GM12892 (cell line): ENCODE measurements around the gene SH2D7.
"Not testable (repeated sequence)": the region's sequence is repeated elsewhere in the genome, so short reads cannot be mapped to it uniquely, and the experiment has no call there.

ENCODE experiments used
- DNase-seq: peaks from one replicate; pipeline ENCODE4 v3.0.0; 2011; ENCODE audit not compliant: insufficient read length
- FAIRE-seq: peaks from 2 replicates; lab custom pipeline; 2011; peaks lifted over from hg19 to GRCh38; lab: Jason Lieb, UNC
- POLR2A ChIP-seq: IDR thresholded peaks from 2 replicates; pipeline ENCODE4 v1.6.1; 2011; ENCODE audit warnings: low read depth, low read length, control low read depth
- POLR2AphosphoS5 ChIP-seq: IDR thresholded peaks from 2 replicates; pipeline ENCODE4 v1.6.1; 2011; ENCODE audit warnings: low read depth, low read length, control low read depth
- TAF1 ChIP-seq: IDR thresholded peaks from 2 replicates; pipeline ENCODE4 v1.6.1; 2011; ENCODE audit warnings: low read depth, mild to moderate bottlenecking, control low read depth, low read length, borderline replicate concordance

Gene SH2D7

DNA sequence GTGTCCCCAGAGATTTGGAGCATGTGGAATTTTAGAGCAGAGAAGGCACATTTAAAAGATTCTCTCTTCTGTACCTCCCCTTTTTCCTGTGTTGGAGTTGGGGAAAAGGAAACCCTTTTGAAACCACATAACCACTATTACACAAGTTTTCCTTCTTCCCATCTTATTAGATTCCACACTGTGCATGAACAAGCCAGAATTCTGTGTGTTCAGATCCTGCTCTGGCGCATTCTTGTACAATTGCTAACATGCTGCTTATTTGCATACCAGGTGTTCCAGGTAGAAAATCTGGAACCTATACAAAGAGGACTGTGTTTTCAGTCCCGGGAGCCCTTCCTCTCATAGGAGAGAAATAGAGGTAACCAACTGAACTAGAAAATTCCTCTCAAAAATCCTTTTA is 41.4 kb downstream of the SH2D7 start:
- TF ChIP-seq POLR2AphosphoS5 (no peak), POLR2A (no peak), TAF1 (no peak)
- no peak for DNase-seq

DNA sequence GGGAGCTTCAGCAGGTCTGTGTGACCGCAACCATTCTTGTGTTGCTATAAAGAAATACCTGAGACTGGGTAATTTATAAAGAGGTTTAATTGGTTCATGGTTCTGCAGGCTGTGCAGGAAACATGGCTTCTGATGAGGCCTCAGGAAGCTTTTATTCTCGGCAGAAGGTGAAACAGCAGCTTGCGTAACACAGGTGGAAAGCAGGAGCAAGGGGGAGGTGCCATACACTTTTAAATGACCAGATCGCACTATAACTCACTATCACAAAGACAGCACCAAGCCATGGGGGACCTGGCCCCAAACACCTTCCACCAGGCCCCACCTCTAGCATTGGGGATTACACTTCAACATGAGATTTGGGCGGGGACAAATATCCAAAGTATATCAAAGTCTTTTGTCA is 47.2 kb downstream of the SH2D7 start:
- TF ChIP-seq POLR2A = no peak
- no peak for TF ChIP-seq POLR2AphosphoS5
- TF ChIP-seq TAF1 = no peak
- DNase-seq = no peak
- no peak for FAIRE-seq

More for the DNA sequence above, 41.4 kb downstream of the SH2D7 start:
- FAIRE-seq = no peak

DNA sequence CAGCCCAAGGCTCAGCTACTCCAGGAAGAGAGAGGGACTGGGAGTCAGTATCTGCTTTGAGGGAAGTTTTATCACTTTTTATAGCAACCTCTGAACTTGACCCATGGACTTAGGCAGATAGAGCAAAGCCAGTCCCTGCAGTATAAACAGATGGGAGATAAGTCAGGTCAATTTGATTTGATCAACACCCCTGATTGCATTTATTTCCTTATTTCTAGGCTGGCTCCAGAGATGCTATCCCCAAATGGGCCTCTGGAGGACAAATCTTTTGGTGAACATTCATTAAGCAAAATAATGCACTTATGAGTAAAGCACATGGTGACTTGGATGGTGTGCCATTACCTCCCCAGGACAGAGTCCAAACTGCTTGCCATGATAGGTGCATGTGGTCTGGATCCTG is 47.9 kb downstream of the SH2D7 start:
- TF ChIP-seq TAF1 (no peak), POLR2A (no peak), POLR2AphosphoS5 (no peak)
- DNase-seq = no peak
- no peak for FAIRE-seq

DNA sequence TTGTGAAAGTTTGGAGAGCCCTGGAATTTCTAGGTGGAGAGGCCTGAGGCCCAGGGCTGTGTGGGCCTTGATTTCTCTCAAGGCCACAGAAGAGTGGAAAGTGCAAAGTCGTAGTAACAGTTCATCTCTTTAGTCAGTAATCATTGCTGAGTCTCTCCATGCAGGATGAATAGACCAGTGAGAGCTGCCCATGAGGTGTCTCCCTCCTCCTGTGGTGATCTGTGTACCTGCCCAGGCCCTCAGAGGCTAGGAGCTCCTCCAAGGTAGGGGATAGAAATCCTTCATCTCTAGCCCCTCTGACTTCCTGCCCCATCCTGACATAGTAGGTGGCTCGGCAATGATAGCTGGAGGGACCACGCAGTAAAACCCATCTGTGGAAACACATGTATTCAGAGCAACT is 50.0 kb downstream of the SH2D7 start:
- no peak for FAIRE-seq
- TF ChIP-seq TAF1 = no peak
- TF ChIP-seq POLR2A = no peak
- no peak for TF ChIP-seq POLR2AphosphoS5
- DNase-seq = no peak

DNA sequence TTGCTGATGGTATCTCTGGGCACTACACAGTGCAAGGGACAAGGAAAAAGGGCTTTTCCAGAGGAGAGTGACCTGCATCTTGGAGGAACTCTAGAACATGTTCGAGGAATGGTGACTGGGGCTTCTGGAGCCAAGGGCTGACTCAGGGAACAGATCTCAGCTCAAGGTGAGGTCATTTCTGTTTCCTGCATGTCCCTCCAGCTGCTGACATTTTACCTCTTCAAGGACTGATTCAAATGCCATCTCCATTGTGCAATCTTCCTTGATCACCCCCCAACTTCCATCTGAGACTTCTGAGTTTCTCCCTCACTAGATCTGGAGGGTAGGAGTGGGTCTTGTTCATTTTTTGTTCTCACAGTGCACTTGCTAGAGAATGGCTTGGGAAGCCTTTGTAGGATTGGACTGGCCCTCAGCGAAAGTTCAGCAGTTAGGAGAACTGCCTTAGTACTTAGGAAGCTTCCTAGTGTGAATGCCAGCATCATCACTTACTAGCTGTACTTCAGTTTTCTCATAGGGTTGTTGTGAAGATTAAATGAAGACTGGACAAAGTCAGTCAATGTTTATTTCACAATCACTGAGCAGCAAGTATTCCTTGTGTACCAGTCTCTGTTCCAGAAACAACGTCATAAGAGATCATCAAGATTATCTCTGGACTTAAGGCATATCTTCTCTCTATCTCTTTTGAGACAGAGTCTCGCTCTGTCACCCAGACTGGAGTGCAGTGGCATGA is 54.2 kb downstream of the SH2D7 start:
- FAIRE-seq (no peak), DNase-seq (no peak)
- no peak for TF ChIP-seq POLR2AphosphoS5
- TF ChIP-seq POLR2A = no peak
- no peak for TF ChIP-seq TAF1

DNA sequence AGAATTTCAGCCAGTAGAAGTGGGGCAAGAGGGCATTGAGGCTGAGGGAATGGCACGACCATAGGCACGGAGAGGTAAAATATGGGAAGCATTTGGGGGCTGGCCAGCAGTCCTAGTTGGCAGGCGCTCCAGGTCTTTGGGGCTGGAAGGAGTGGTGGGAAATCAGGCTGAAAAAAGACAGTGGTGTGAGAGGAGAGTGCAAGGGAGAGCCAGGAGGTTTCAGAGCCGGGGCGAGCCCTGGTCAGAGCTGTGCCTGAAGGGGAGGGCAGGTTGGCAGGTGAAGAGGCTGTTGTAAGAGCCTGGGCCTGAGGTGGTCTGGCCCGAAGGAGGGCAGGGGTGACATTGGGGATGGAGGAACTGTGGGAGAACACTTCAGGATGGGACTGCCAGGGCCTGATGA is 55.2 kb downstream of the SH2D7 start:
- no peak for FAIRE-seq
- no peak for DNase-seq
- TF ChIP-seq POLR2A = no peak
- TF ChIP-seq TAF1 = no peak
- no peak for TF ChIP-seq POLR2AphosphoS5

DNA sequence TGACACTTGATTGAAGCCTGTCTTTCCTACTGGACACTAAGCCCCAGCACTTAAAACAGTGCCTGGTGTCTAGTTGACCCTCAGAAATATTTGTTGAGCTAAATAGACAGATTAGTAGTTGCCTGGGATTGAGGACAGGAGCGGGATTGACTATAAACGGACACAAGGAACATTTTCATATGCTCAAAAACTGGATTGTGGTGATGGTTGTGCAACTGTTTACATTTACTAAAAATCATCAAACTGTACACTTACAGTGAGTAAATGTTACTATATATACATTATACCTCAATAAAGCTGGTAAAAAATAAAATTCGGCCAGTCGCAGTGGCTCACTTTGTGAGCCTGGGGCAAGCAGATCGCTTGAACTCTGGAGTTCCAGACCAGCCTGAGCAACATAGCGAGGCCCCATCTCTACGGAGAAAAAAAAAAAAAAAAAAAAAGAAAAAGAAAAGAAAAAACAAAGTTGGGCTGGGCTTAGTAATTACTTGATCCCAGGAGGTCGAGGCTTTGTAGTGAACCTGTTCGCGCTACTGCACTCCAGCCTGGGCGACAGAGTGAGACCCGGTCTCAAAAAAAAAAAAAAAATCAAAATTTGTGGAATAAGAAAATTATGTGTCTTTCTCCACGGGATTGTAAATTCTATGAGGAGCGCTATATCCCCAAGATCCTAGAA is 56.2 kb downstream of the SH2D7 start:
- no peak for DNase-seq
- no peak for FAIRE-seq
- TF ChIP-seq POLR2AphosphoS5 (no peak), TAF1 (no peak), POLR2A (no peak)

DNA sequence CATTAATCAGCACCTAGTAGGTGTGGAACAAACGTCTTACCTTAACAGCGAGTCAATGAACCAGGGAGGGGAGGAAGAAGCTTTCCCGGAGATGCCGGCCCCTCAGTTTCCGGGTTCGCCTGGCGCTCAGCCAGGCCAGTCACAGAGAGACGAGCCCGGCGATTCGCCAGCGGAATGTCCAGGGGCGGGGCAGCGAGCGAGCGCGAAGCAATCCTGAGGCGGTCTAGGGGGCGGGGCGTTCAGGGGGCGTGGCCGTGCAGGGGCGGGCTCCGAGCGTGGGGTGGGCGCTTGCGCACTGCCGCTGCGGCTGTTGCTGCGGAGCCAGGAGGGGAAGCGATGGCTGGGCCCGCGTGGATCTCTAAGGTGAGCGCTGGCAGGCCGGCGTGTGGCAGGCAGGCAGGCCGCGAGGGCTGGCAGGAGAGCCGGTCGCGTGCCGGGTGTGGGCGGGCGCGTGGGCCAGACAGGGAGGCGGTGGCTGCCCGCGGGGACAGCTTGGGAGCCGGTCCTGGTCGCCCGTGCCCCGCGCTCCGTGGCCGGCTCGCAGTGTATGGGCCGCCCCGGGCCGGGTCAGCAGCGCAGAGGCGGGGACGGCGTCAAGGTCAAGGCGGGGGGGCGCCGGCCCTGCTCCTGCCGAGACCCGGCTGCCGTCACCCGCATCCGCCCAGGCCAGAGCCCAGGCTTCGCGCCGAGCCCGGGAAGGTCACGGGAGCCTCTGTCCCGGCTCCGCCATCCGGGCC is 56.9 kb downstream of the SH2D7 start, which contains the start of gene IDH3A:
Gene IDH3A, plus strand, starts transcription at position 295 of the 737 bp plus-strand sequence. Its CDS starts 42 bp downstream, at position 337.
- TF ChIP-seq POLR2A = peak; percentile 85
- TF ChIP-seq TAF1 = peak; percentile 77; the same call in 1 of the 2 replicates
- TF ChIP-seq POLR2AphosphoS5 = peak; percentile 93
- FAIRE-seq (peak; percentile 97), DNase-seq (peak; percentile 89)

DNA sequence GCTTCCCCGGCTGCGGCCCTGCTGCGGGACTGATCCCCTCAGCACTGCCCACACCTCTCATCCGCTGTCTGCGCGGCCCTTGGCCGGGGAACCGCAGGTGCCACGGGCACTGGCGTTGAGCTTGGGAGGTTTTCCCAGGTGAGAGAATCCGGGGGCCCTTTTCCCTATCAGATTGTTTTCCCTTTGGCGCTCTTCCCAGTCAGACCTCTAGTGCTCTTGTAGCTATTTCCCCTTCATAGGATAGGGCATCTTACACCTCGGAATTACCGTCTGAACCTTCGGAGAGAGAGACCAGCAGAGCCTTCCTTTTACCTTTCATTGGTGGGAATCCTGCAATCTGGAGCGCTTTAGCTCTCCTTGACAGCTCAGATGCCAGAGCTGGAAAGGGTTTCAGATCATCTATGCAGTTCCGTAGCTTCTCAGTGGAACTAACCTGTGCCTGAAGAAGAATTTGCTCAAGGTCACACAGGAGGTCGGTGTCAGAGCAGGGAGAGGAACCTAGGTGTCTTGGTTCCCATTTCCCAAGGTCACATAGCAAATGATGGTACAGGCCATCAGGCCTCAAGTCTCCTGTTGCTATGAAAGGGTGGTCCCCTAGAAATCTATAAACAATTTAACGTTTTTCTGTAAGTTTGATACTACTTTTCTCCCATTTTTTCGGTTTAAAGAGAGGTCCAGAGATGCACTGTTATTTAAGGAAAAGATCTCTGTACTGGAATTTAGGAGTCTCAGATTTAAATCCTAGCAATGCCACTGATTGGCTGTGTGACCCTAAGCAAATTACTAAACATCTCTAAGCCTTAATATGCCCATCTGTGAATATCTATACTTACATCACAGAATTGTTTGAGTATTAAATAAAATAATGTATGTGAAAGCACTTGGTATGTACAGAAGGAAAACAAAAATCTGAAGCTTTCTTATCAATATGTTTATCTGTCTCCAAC is 57.7 kb downstream of the SH2D7 start:
- no peak for TF ChIP-seq POLR2AphosphoS5
- TF ChIP-seq TAF1 = no peak
- TF ChIP-seq POLR2A = no peak
- no peak for FAIRE-seq
- DNase-seq = no peak

DNA sequence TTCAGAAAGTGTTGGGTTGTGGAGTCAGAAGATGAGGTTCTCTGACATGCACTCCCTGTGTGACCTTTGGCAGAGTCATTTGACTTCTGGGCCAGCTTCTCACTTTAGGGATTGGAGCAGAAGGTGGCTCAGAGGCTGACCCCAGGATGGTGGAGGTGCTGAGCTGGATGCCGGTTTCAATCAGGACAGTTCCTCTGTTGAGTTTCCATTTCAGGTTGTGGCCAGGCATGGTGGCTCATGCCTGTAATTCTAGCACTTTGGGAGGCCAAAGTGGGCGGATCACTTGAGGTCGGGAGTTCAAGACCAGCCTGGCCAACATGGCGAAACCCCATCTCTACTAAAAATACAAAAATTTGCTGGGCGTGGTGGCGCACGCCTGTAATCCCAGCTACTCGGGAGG is 58.7 kb downstream of the SH2D7 start:
- FAIRE-seq = not testable (repeated sequence)

More for the DNA sequence above, 58.7 kb downstream of the SH2D7 start:
- DNase-seq = not testable (repeated sequence)
